Tibial nerve (tissue), 3 donors: Measurements from ENCODE around the gene GCSAM.

Experiments used
- CTCF ChIP-seq, 5 experiments: fragments of 200-600 bp in 3 of 5; fragments of 450-650 bp in 2 of 5; sonication (generic) in 3 of 5; IDR thresholded peaks; one replicate each; pipeline ENCODE4 v1.5.1; 2016 to 2019; ENCODE audit warnings: antibody characterized with exemption in 5 of 5, mild to moderate bottlenecking in 3 of 5, moderate library complexity in 2 of 5
- POLR2A ChIP-seq, 2 donors: fragments of 450-650 bp; IDR thresholded peaks; one replicate each; pipeline ENCODE4 v1.6.1; 2017; ENCODE audit warnings: antibody characterized with exemption in 2 of 2, mild to moderate bottlenecking in 2 of 2, moderate library complexity in 2 of 2

DNA sequence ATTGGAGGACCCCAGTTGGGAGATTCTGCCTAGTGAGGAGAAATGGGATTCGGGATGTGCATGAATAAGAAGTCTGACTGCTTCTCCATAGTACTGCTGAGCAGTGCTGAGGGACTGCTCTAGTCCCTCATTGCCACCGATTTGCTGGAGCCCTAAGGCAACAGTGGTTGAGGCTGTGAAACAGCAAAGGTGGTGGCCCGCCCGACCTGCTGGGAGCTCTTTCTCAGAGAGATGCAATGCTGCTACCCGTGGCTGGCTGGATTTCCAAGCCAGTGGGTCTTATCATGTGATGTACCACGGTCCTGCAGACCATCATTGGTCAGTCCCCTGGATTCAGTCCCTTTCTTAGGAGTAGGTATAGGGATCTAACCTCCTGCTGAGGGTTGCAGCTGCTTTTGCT, 42.6 kb upstream of the GCSAM start:
- TF ChIP-seq POLR2A (IDR thresholded peaks at IDR 0.05) (no peak), CTCF (IDR thresholded peaks at IDR 0.05) (no peak)
